ENCODE measurements around the gene INPP5E.

GRCh38 chr9:136438548-136439480, 831 bp downstream of the INPP5E start:
- TF ChIP-seq, protein P1, sequence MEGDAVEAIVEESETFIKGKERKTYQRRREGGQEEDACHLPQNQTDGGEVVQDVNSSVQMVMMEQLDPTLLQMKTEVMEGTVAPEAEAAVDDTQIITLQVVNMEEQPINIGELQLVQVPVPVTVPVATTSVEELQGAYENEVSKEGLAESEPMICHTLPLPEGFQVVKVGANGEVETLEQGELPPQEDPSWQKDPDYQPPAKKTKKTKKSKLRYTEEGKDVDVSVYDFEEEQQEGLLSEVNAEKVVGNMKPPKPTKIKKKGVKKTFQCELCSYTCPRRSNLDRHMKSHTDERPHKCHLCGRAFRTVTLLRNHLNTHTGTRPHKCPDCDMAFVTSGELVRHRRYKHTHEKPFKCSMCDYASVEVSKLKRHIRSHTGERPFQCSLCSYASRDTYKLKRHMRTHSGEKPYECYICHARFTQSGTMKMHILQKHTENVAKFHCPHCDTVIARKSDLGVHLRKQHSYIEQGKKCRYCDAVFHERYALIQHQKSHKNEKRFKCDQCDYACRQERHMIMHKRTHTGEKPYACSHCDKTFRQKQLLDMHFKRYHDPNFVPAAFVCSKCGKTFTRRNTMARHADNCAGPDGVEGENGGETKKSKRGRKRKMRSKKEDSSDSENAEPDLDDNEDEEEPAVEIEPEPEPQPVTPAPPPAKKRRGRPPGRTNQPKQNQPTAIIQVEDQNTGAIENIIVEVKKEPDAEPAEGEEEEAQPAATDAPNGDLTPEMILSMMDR (IDR thresholded peaks at IDR 0.05 in 8 of 11, conservative IDR thresholded peaks at IDR 0.05 in 3 of 11) = no peak
- no peak for TF ChIP-seq POLR2A (IDR thresholded peaks at IDR 0.05)
- peak in 2 of 3 donors; percentile 3 to 27 for TF ChIP-seq POLR2AphosphoS5 (IDR thresholded peaks at IDR 0.05)
